ENCODE data around the gene MT1HL1. TPM values are rescaled to one million over a fixed set of nuclear protein-coding genes. Genes with fewer than 3 reads are reported as not detected.

MT1HL1 gene
- not detected in 2 replicates for total RNA-seq (2014; rRNA removed; shearing (Covaris generic); ENCODE audit: low replicate concordance)

DNA sequence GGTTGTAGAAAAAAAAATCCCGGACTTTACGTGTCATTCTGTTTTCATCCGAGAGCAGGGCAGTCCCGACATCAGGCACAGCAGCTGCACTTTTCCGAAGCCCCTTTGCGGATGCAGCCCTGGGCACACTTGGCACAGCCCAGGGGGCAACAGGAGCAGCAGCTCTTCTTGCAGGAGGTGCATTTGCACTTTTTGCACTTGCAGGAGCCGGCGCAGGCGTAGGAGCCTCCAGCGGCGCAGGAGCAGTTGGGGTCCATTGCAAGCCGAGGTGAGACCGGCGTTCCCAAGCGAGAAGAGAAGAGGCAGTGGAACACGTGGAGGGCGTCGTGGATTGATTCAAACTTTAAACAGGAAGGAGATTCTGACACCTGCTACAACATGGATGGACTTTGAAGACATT lies at the start of gene MT1HL1:
Gene MT1HL1, minus strand, starts transcription at position 326 of the 400 bp plus-strand sequence. Its CDS starts 69 bp downstream, at position 257.
- no peaks in the 10 kb centered on the region for H3K36me3 ChIP-seq (ENCODE audit: insufficient read depth, low read length)
- no peak within 1 kb of the TSS for H3K4me2 ChIP-seq (ENCODE audit: low read depth, low read length, poor library complexity, severe bottlenecking)
- no peaks in the 10 kb centered on the region for H3K27me3 ChIP-seq (ENCODE audit: low read length)
- H3K4me1 ChIP-seq (ENCODE audit: low read length) = no peaks in the 10 kb centered on the region
- no peaks in the 10 kb centered on the region for H3K79me2 ChIP-seq (ENCODE audit: low read length)
- DNase-seq = no peak
- no peak within 1 kb of the TSS for H2AFZ ChIP-seq (ENCODE audit: low read length)
- no peaks in the 10 kb centered on the region for H3K9me3 ChIP-seq (ENCODE audit: low read length)
- no peaks in the 10 kb centered on the region for H4K20me1 ChIP-seq (ENCODE audit: insufficient read depth, low read depth, low read length)
- H3K9me2 ChIP-seq (replicated peaks; ENCODE audit: insufficient read depth, low read length) = no peaks in the 10 kb centered on the region
- H3K27ac ChIP-seq (ENCODE audit: low read length) = no peak within 1 kb of the TSS
- no peak within 1 kb of the TSS for H3K9ac ChIP-seq (ENCODE audit: low read length)
- H3K4me3 ChIP-seq (ENCODE audit: low read length) = no peak within 1 kb of the TSS

DNA sequence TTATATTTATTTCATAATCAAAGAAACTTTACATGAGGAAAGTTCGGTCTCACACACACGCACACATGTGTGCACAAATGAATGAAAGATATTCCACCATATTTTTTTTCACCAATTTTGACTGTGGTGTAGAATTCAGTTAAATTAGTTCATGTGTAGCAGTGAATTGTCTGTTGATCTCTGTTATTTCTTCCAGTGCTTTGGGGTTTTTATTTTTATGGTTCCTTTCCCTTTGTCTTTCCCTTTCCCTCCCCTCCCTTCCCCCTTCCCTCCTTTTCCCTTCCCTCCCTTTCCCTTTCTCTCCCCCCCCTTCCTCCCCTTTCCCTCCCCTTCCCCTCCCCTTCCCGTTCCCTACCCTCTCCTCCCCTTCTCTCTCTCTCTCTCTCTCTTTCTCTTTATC lies 46.7 kb upstream of the MT1HL1 start:
- Histone ChIP-seq H2AFZ (ENCODE audit: low read length) (no peak overlapping the region), H3K79me2 (ENCODE audit: low read length) (no peaks in the 10 kb centered on the region), H4K20me1 (ENCODE audit: insufficient read depth, low read depth, low read length) (no peaks in the 10 kb centered on the region), H3K4me3 (ENCODE audit: low read length) (no peak overlapping the region), H3K27me3 (ENCODE audit: low read length) (no peaks in the 10 kb centered on the region), H3K27ac (ENCODE audit: low read length) (no peak overlapping the region), H3K4me1 (ENCODE audit: low read length) (no peaks in the 10 kb centered on the region), H3K9ac (ENCODE audit: low read length) (no peak overlapping the region), H3K4me2 (ENCODE audit: low read depth, low read length, poor library complexity, severe bottlenecking) (no peak overlapping the region), H3K9me2 (replicated peaks; ENCODE audit: insufficient read depth, low read length) (no peaks in the 10 kb centered on the region), H3K36me3 (ENCODE audit: insufficient read depth, low read length) (no peaks in the 10 kb centered on the region), H3K9me3 (ENCODE audit: low read length) (no peaks in the 10 kb centered on the region)
- no peak for DNase-seq

DNA sequence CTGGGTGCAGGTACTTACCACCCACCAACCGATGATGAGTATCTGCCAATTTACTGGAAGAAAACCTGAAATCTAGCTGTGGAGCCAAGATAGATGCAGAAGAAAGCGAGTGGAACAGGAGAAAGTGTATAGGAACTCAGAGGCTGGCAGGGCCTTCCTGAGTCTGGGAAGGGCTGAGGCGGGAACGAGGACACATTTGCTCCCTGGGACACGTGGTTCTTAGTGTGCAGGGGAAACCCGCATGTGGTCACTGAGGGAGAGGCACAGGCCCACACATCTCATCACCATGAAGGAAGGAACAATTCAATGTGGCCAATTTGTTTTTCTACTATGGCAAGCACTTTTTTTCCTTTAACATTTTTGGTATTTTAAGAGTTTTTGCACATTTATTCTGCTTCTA lies 45.9 kb upstream of the MT1HL1 start:
- Histone ChIP-seq H3K9me2 (replicated peaks; ENCODE audit: insufficient read depth, low read length) (no peaks in the 10 kb centered on the region), H3K27ac (ENCODE audit: low read length) (no peak overlapping the region), H3K36me3 (ENCODE audit: insufficient read depth, low read length) (no peaks in the 10 kb centered on the region), H3K4me1 (ENCODE audit: low read length) (no peaks in the 10 kb centered on the region), H3K9me3 (ENCODE audit: low read length) (no peaks in the 10 kb centered on the region), H4K20me1 (ENCODE audit: insufficient read depth, low read depth, low read length) (no peaks in the 10 kb centered on the region), H3K4me3 (ENCODE audit: low read length) (no peak overlapping the region), H3K27me3 (ENCODE audit: low read length) (no peaks in the 10 kb centered on the region), H2AFZ (ENCODE audit: low read length) (no peak overlapping the region), H3K9ac (ENCODE audit: low read length) (no peak overlapping the region), H3K79me2 (ENCODE audit: low read length) (no peaks in the 10 kb centered on the region), H3K4me2 (ENCODE audit: low read depth, low read length, poor library complexity, severe bottlenecking) (no peak overlapping the region)
- DNase-seq = no peak

- Histone ChIP-seq H3K9me3 (ENCODE audit: low read length) (no peaks in the 10 kb centered on the region), H3K27me3 (ENCODE audit: low read length) (no peaks in the 10 kb centered on the region), H2AFZ (ENCODE audit: low read length) (no peak overlapping the region), H3K4me3 (ENCODE audit: low read length) (no peak overlapping the region), H3K9ac (ENCODE audit: low read length) (no peak overlapping the region), H3K4me1 (ENCODE audit: low read length) (no peaks in the 10 kb centered on the region), H3K4me2 (ENCODE audit: low read depth, low read length, poor library complexity, severe bottlenecking) (no peak overlapping the region), H3K9me2 (replicated peaks; ENCODE audit: insufficient read depth, low read length) (no peaks in the 10 kb centered on the region), H4K20me1 (ENCODE audit: insufficient read depth, low read depth, low read length) (no peaks in the 10 kb centered on the region), H3K36me3 (ENCODE audit: insufficient read depth, low read length) (no peaks in the 10 kb centered on the region), H3K79me2 (ENCODE audit: low read length) (no peaks in the 10 kb centered on the region), H3K27ac (ENCODE audit: low read length) (no peak overlapping the region)
- DNase-seq = no peak
These were observed 44.6 kb upstream of the MT1HL1 start for GRCh38 chr1:237048803-237049202.

DNA sequence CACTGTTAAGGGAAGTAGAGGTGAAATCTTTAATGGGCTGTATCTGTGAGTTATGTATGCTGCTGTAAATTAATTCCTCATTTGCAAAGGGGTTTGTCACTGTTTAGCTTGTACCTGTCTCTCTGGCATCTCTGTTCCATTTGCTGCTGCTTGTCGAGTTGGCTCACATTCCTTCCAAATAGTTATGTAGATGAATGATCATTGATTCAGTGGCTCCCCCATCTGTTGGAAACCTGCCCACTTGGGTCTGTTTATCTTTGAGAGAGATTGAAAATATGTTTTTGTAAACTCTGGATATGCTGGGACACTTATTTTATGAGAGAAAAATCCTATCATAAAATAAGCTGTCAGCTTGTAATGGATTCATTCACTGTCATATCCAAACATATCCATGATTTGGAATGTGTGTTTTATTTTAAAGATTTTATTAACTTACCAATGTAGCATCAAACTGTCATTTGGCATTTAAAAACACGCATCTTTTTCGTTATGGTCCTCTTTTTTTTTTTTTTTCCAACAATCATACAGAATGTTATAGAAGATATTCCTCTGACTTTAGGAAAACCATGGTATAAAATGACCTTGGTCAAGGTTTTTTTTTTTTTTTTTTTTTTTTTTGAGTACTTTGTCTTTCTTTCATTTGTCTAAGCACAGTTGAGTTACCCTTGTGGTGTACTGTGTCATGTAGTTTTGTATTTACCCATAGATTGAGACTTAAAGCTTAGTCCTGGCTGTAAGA lies 41.2 kb upstream of the MT1HL1 start:
- no peaks in the 10 kb centered on the region for H3K27me3 ChIP-seq (ENCODE audit: low read length)
- no peak overlapping the region for H3K27ac ChIP-seq (ENCODE audit: low read length)
- no peak overlapping the region for H2AFZ ChIP-seq (ENCODE audit: low read length)
- H3K4me1 ChIP-seq (ENCODE audit: low read length) = no peaks in the 10 kb centered on the region
- H3K36me3 ChIP-seq (ENCODE audit: insufficient read depth, low read length) = no peaks in the 10 kb centered on the region
- H3K9me3 ChIP-seq (ENCODE audit: low read length) = no peaks in the 10 kb centered on the region
- H4K20me1 ChIP-seq (ENCODE audit: insufficient read depth, low read depth, low read length) = no peaks in the 10 kb centered on the region
- peak; percentile 51 for DNase-seq
- no peak overlapping the region for H3K4me3 ChIP-seq (ENCODE audit: low read length)
- no peak overlapping the region for H3K4me2 ChIP-seq (ENCODE audit: low read depth, low read length, poor library complexity, severe bottlenecking)
- H3K79me2 ChIP-seq (ENCODE audit: low read length) = no peaks in the 10 kb centered on the region
- no peaks in the 10 kb centered on the region for H3K9me2 ChIP-seq (replicated peaks; ENCODE audit: insufficient read depth, low read length)
- no peak overlapping the region for H3K9ac ChIP-seq (ENCODE audit: low read length)

- H3K9me2 ChIP-seq (replicated peaks; ENCODE audit: insufficient read depth, low read length) = no peaks in the 10 kb centered on the region
- no peaks in the 10 kb centered on the region for H4K20me1 ChIP-seq (ENCODE audit: insufficient read depth, low read depth, low read length)
- H3K9me3 ChIP-seq (ENCODE audit: low read length) = no peaks in the 10 kb centered on the region
- no peaks in the 10 kb centered on the region for H3K27me3 ChIP-seq (ENCODE audit: low read length)
- no peak overlapping the region for H2AFZ ChIP-seq (ENCODE audit: low read length)
- no peaks in the 10 kb centered on the region for H3K36me3 ChIP-seq (ENCODE audit: insufficient read depth, low read length)
- no peak overlapping the region for H3K9ac ChIP-seq (ENCODE audit: low read length)
- no peak for DNase-seq
- no peak overlapping the region for H3K4me3 ChIP-seq (ENCODE audit: low read length)
- H3K4me1 ChIP-seq (ENCODE audit: low read length) = no peaks in the 10 kb centered on the region
- H3K27ac ChIP-seq (ENCODE audit: low read length) = no peak overlapping the region
- no peak overlapping the region for H3K4me2 ChIP-seq (ENCODE audit: low read depth, low read length, poor library complexity, severe bottlenecking)
- H3K79me2 ChIP-seq (ENCODE audit: low read length) = no peaks in the 10 kb centered on the region
These were observed 39.8 kb upstream of the MT1HL1 start for GRCh38 chr1:237043846-237044636.

GRCh38 chr1:237042892-237043576 lies 38.8 kb upstream of the MT1HL1 start:
- Histone ChIP-seq H3K4me3 (ENCODE audit: low read length) (no peak overlapping the region), H2AFZ (ENCODE audit: low read length) (no peak overlapping the region), H3K27me3 (ENCODE audit: low read length) (no peaks in the 10 kb centered on the region), H3K4me1 (ENCODE audit: low read length) (no peaks in the 10 kb centered on the region), H3K4me2 (ENCODE audit: low read depth, low read length, poor library complexity, severe bottlenecking) (no peak overlapping the region), H3K27ac (ENCODE audit: low read length) (no peak overlapping the region), H4K20me1 (ENCODE audit: insufficient read depth, low read depth, low read length) (no peaks in the 10 kb centered on the region), H3K9me2 (replicated peaks; ENCODE audit: insufficient read depth, low read length) (no peaks in the 10 kb centered on the region), H3K9ac (ENCODE audit: low read length) (no peak overlapping the region), H3K79me2 (ENCODE audit: low read length) (no peaks in the 10 kb centered on the region), H3K36me3 (ENCODE audit: insufficient read depth, low read length) (no peaks in the 10 kb centered on the region), H3K9me3 (ENCODE audit: low read length) (no peaks in the 10 kb centered on the region)
- DNase-seq = no peak

DNA sequence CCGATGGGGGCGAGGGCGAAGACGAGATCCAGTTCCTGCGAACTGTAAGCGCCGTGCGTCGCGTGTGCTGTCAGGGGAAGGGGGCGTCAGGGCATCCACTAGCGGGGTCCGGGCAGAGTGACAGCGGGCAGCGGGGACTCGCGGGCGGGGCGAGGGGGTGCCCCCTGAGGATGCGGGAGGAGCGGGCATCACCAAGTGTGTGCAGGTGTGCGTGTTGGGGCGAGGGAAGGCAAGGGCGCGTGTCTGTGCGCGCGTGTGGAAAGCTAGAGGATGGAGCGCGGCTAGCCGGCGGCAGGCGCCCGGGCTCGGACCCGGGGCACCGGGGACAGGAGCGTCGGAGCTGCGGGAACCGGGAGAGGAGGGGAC lies 38.3 kb upstream of the MT1HL1 start:
- Histone ChIP-seq H3K79me2 (ENCODE audit: low read length) (no peaks in the 10 kb centered on the region), H3K27me3 (ENCODE audit: low read length) (no peaks in the 10 kb centered on the region), H3K27ac (ENCODE audit: low read length) (no peak overlapping the region), H3K4me2 (ENCODE audit: low read depth, low read length, poor library complexity, severe bottlenecking) (no peak overlapping the region), H2AFZ (ENCODE audit: low read length) (no peak overlapping the region), H3K9me2 (replicated peaks; ENCODE audit: insufficient read depth, low read length) (no peaks in the 10 kb centered on the region), H4K20me1 (ENCODE audit: insufficient read depth, low read depth, low read length) (no peaks in the 10 kb centered on the region), H3K9ac (ENCODE audit: low read length) (no peak overlapping the region), H3K9me3 (ENCODE audit: low read length) (no peaks in the 10 kb centered on the region), H3K4me3 (ENCODE audit: low read length) (no peak overlapping the region), H3K36me3 (ENCODE audit: insufficient read depth, low read length) (no peaks in the 10 kb centered on the region), H3K4me1 (ENCODE audit: low read length) (no peaks in the 10 kb centered on the region)
- no peak for DNase-seq
